Measurements from ENCODE around the gene IL25.

- no peak for TF ChIP-seq CTCF (conservative IDR thresholded peaks at IDR 0.05; ENCODE audit: low read depth, low read length)
- TF ChIP-seq POLR2A (IDR thresholded peaks at IDR 0.05; ENCODE audit: low read depth, low read length): no peak
- TF ChIP-seq MAFK (IDR thresholded peaks at IDR 0.05; ENCODE audit: low read depth, low read length): no peak
- TF ChIP-seq RFX5 (IDR thresholded peaks at IDR 0.05; ENCODE audit: low read depth, low read length): no peak
- no peak for TF ChIP-seq FOS (IDR thresholded peaks at IDR 0.05; ENCODE audit: low read depth, low read length)
- no peak for TF ChIP-seq RAD21 (IDR thresholded peaks at IDR 0.05; ENCODE audit: low read length)
- no peak for TF ChIP-seq SMC3 (IDR thresholded peaks at IDR 0.05; ENCODE audit: low read depth, low read length)
- TF ChIP-seq, protein P1, sequence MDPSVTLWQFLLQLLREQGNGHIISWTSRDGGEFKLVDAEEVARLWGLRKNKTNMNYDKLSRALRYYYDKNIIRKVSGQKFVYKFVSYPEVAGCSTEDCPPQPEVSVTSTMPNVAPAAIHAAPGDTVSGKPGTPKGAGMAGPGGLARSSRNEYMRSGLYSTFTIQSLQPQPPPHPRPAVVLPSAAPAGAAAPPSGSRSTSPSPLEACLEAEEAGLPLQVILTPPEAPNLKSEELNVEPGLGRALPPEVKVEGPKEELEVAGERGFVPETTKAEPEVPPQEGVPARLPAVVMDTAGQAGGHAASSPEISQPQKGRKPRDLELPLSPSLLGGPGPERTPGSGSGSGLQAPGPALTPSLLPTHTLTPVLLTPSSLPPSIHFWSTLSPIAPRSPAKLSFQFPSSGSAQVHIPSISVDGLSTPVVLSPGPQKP (IDR thresholded peaks at IDR 0.05; ENCODE audit: borderline replicate concordance, low read depth, low read length): no peak
- TF ChIP-seq RCOR1 (IDR thresholded peaks at IDR 0.05; ENCODE audit: insufficient replicate concordance, low read length): no peak
- no peak for TF ChIP-seq NFE2L2 (IDR thresholded peaks at IDR 0.05; ENCODE audit: low read depth, low read length)
- TF ChIP-seq CHD1 (IDR thresholded peaks at IDR 0.05; ENCODE audit: low read depth, low read length): no peak
These were observed 12.7 kb upstream of the IL25 start for GRCh38 chr14:23359722-23360447.
